HepG2 (cell line): Measurements from ENCODE around the gene POLR3F. TPM values are rescaled to one million over a fixed set of nuclear protein-coding genes. Genes with fewer than 3 reads are reported as not detected.

Source experiments
- ATM ChIP-seq: fragments of 450-650 bp; IDR thresholded peaks from 2 replicates; pipeline ENCODE4 v1.7.1; 2017; ENCODE audit warnings: mild to moderate bottlenecking, borderline replicate concordance
- ATRX ChIP-seq: sonication (generic); formaldehyde crosslinking; IDR thresholded peaks from 2 replicates; pipeline ENCODE4 v1.4.0; 2020; ENCODE audit warnings: missing genetic modification reagents, borderline replicate concordance
- DNMT1 ChIP-seq: sonication (generic); formaldehyde crosslinking; IDR thresholded peaks from 2 replicates; pipeline ENCODE4 v1.5.1; 2020; ENCODE audit warnings: mild to moderate bottlenecking, missing genetic modification reagents
- EHMT2 ChIP-seq: fragments of 200-600 bp; sonication (generic); IDR thresholded peaks from 2 replicates; pipeline ENCODE4 v1.7.0; 2017; ENCODE audit warnings: antibody characterized with exemption, low read depth, low read length, borderline replicate concordance
- ERF ChIP-seq: IDR thresholded peaks from 2 replicates; pipeline ENCODE4 v1.6.1; 2018; ENCODE audit warnings: missing biosample characterization, missing genetic modification reagents
- GMEB1 ChIP-seq: sonication (generic); formaldehyde crosslinking; IDR thresholded peaks from 2 replicates; pipeline ENCODE4 v1.5.1; 2020; ENCODE audit warnings: missing genetic modification reagents, mild to moderate bottlenecking, borderline replicate concordance
- IRF2 ChIP-seq: IDR thresholded peaks from 2 replicates; pipeline ENCODE4 v1.6.1; 2018; ENCODE audit warnings: missing genetic modification reagents, missing compliant biosample characterization
- JUN ChIP-seq: sonication (generic); formaldehyde crosslinking; IDR thresholded peaks from 2 replicates; pipeline ENCODE4 v1.4.0; 2020; ENCODE audit warnings: mild to moderate bottlenecking, missing genetic modification reagents
- JUNB ChIP-seq: sonication (generic); formaldehyde crosslinking; IDR thresholded peaks from 2 replicates; pipeline ENCODE4 v1.8.0; 2022; ENCODE audit warnings: missing genetic modification reagents, mild to moderate bottlenecking, borderline replicate concordance
- MXD3 ChIP-seq: IDR thresholded peaks from 2 replicates; pipeline ENCODE4 v1.6.1; 2016; ENCODE audit warnings: mild to moderate bottlenecking, missing biosample characterization, missing genetic modification reagents
- NFIB ChIP-seq: sonication (generic); formaldehyde crosslinking; IDR thresholded peaks from 2 replicates; pipeline ENCODE4 v1.9.0; 2021; ENCODE audit warnings: missing genetic modification reagents, mild to moderate bottlenecking, borderline replicate concordance
- PHF5A ChIP-seq: IDR thresholded peaks from one replicate; pipeline ENCODE4 v1.6.1; 2018; ENCODE audit warnings: low read depth, missing genetic modification reagents; ENCODE audit not compliant: unreplicated experiment
- SALL1 ChIP-seq: sonication (generic); formaldehyde crosslinking; IDR thresholded peaks from 2 replicates; pipeline ENCODE4 v1.8.0; 2022; ENCODE audit warnings: mild to moderate bottlenecking, missing genetic modification reagents
- SIX4 ChIP-seq: sonication (generic); formaldehyde crosslinking; IDR thresholded peaks from 2 replicates; pipeline ENCODE4 v1.4.0; 2020; ENCODE audit warnings: missing genetic modification reagents
- SOX6 ChIP-seq, 2 experiments: fragments of 450-650 bp in 1 of 2; sonication (generic) in 1 of 2; formaldehyde crosslinking in 1 of 2; IDR thresholded peaks; 2 replicates each; pipeline versions ENCODE4 v1.4.0 to v1.6.1; 2017 to 2020; ENCODE audit warnings: antibody characterized with exemption in 1 of 2, mild to moderate bottlenecking in 1 of 2, missing genetic modification reagents in 1 of 2
- TEAD3 ChIP-seq: optimal IDR thresholded peaks from 2 replicates; pipeline ENCODE3; 2016; ENCODE audit warnings: borderline replicate concordance
- ZBTB14 ChIP-seq: sonication (generic); formaldehyde crosslinking; IDR thresholded peaks from 2 replicates; pipeline ENCODE4 v1.4.0; 2020; ENCODE audit warnings: missing genetic modification reagents
- ZNF124 ChIP-seq: sonication (generic); formaldehyde crosslinking; IDR thresholded peaks from 2 replicates; pipeline ENCODE4 v1.4.0; 2020; ENCODE audit warnings: missing genetic modification reagents
- ZNF274 ChIP-seq: sonication (generic); formaldehyde crosslinking; IDR thresholded peaks from 2 replicates; pipeline ENCODE4 v1.5.1; 2020; ENCODE audit warnings: mild to moderate bottlenecking, missing genetic modification reagents
- ZNF570 ChIP-seq: sonication (generic); formaldehyde crosslinking; IDR thresholded peaks from 2 replicates; pipeline ENCODE4 v1.4.0; 2020; ENCODE audit warnings: mild to moderate bottlenecking, missing genetic modification reagents, borderline replicate concordance
- ZNF770 ChIP-seq: sonication (generic); formaldehyde crosslinking; IDR thresholded peaks from 2 replicates; pipeline ENCODE4 v1.5.0; 2020; ENCODE audit warnings: mild to moderate bottlenecking, missing genetic modification reagents
- ZNF879 ChIP-seq: sonication (generic); formaldehyde crosslinking; IDR thresholded peaks from 2 replicates; pipeline ENCODE4 v1.8.1; 2023; ENCODE audit warnings: missing genetic modification reagents
- polyA plus RNA-seq, 8 experiments: library from polyadenylated mRNA; depleted of rRNA in 3 of 8; stranded (reverse) in 7 of 8; unstranded in 1 of 8; fragments of >200 nt; fragmentation: Illumina TruSeq in 4 of 8; extraction: Trizol in 4 of 8; gene quantifications; 2 replicates each; pipeline versions ENCODE4 v1.2.1 to v1.2.3, GENCODE V29; 2011 to 2016; ENCODE audit warnings: low read depth in 4 of 8, missing spikeins in 1 of 8, mixed read lengths in 1 of 8; ENCODE audit not compliant: insufficient read depth in 1 of 8
- total RNA-seq, 5 experiments: library from RNA; depleted of rRNA; stranded (reverse); fragments of >200 nt; fragmentation: Illumina TruSeq; extraction: Trizol; gene quantifications; 2 replicates each; pipeline ENCODE4 v1.2.3, GENCODE V29; 2016; ENCODE audit warnings: low read depth in 1 of 5

POLR3F gene
- total and polyA plus RNA-seq, 2 of the 13 experiments (the other 11 are each of a cell fraction or from before 2014, with no cell fraction given) = 11.7 to 25.5 TPM

- TF ChIP-seq ERF (CRISPR knock-in tag) (peak; percentile 94), ATM (no peak), ZNF274 (peak; percentile 97), PHF5A (CRISPR knock-in tag) (peak; percentile 65), JUNB (no peak), DNMT1 (CRISPR knock-in tag) (peak; percentile 88), TEAD3 (CRISPR knock-in tag) (peak; percentile 70), ZNF570 (CRISPR knock-in tag) (no peak), JUN (CRISPR knock-in tag) (no peak), ZBTB14 (CRISPR knock-in tag) (no peak; the same call in 1 of the 2 replicates), GMEB1 (CRISPR knock-in tag) (peak; percentile 89), NFIB (CRISPR knock-in tag) (no peak), MXD3 (CRISPR knock-in tag) (peak; percentile 85), EHMT2 (peak; percentile 37; the same call in 1 of the 2 replicates), ZNF879 (CRISPR knock-in tag) (no peak), ZNF124 (CRISPR knock-in tag) (no peak; the same call in 1 of the 2 replicates), IRF2 (CRISPR knock-in tag) (peak; percentile 96), ATRX (CRISPR knock-in tag) (no peak), ZNF770 (CRISPR knock-in tag) (peak; percentile 50; the same call in 1 of the 2 replicates), SOX6 (IDR thresholded peaks at IDR 0.05) (no peak), SOX6 (CRISPR knock-in tag; IDR thresholded peaks at IDR 0.05) (peak; percentile 81), SIX4 (CRISPR knock-in tag) (no peak; the same call in none of the 2 replicates), SALL1 (CRISPR knock-in tag) (peak; percentile 96)
Observed at GRCh38 chr20:18496740-18497592, 29.8 kb downstream of the POLR3F start, which contains the start of gene RBBP9 (continued).
